A172 (cell line): ENCODE data around the gene OR6V1. TPM values are rescaled to one million over a fixed set of nuclear protein-coding genes. Genes with fewer than 3 reads are reported as not detected.

ENCODE experiments used
- DNase-seq: peaks from one replicate; pipeline ENCODE4 v3.0.0-alpha.2; 2015; ENCODE audit warnings: low spot score
- total RNA-seq: library from RNA; depleted of rRNA; stranded (reverse); fragments of >200 nt; shearing (Covaris generic); gene quantifications from 2 replicates; pipeline ENCODE4 v1.2.3, GENCODE V29; 2014; rRNA removed

Gene OR6V1
- not detected in 2 replicates for total RNA-seq

- no peak for DNase-seq
These were observed at the start of gene OR6V1 for GRCh38 chr7:143052041-143052440. Gene OR6V1, plus strand, starts transcription at chr7:143052341. Its CDS starts 0 bp downstream, at chr7:143052341.

- no peak for DNase-seq
These were observed 49.2 kb upstream of the OR6V1 start for GRCh38 chr7:143002898-143003297.

GRCh38 chr7:143003393-143004051, 48.6 kb upstream of the OR6V1 start:
- peak; percentile 37 for DNase-seq

GRCh38 chr7:143005632-143006260, 46.4 kb upstream of the OR6V1 start:
- no peak for DNase-seq

GRCh38 chr7:143008007-143008901, 43.9 kb upstream of the OR6V1 start:
- DNase-seq = peak; percentile 48

- DNase-seq = no peak
These were observed 40.1 kb upstream of the OR6V1 start for GRCh38 chr7:143012001-143012400.

GRCh38 chr7:143012409-143012808, 39.7 kb upstream of the OR6V1 start:
- DNase-seq = no peak

- no peak for DNase-seq
These were observed 38.7 kb upstream of the OR6V1 start for GRCh38 chr7:143013473-143013872.

- peak; percentile 72 for DNase-seq
These were observed 38.2 kb upstream of the OR6V1 start for GRCh38 chr7:143013893-143014292.

- DNase-seq = no peak
These were observed 37.1 kb upstream of the OR6V1 start for GRCh38 chr7:143015084-143015483.

GRCh38 chr7:143015926-143016490, 36.1 kb upstream of the OR6V1 start:
- no peak for DNase-seq

GRCh38 chr7:143016996-143017395, 35.1 kb upstream of the OR6V1 start:
- no peak for DNase-seq

GRCh38 chr7:143018931-143019330, 33.2 kb upstream of the OR6V1 start:
- no peak for DNase-seq

- DNase-seq = no peak
These were observed 29.1 kb upstream of the OR6V1 start for GRCh38 chr7:143023047-143023446.

- DNase-seq = no peak
These were observed 26.8 kb upstream of the OR6V1 start for GRCh38 chr7:143025371-143025770.

- no peak for DNase-seq
These were observed 25.1 kb upstream of the OR6V1 start, which contains the start of gene OR9A2 for GRCh38 chr7:143027032-143027431. Gene OR9A2, minus strand, starts transcription at chr7:143027132. Its CDS starts 0 bp downstream, at chr7:143027132.

GRCh38 chr7:143027683-143028082, 24.5 kb upstream of the OR6V1 start:
- DNase-seq = no peak

- DNase-seq = no peak
These were observed 13.5 kb upstream of the OR6V1 start for GRCh38 chr7:143038635-143039034.

- DNase-seq = no peak
These were observed 11.9 kb upstream of the OR6V1 start for GRCh38 chr7:143040209-143040715.

- DNase-seq = no peak
These were observed 10.8 kb upstream of the OR6V1 start for GRCh38 chr7:143041346-143041745.

GRCh38 chr7:143042159-143042789, 9.9 kb upstream of the OR6V1 start:
- no peak for DNase-seq
